ENCODE results near the gene OR8A1.

DNA sequence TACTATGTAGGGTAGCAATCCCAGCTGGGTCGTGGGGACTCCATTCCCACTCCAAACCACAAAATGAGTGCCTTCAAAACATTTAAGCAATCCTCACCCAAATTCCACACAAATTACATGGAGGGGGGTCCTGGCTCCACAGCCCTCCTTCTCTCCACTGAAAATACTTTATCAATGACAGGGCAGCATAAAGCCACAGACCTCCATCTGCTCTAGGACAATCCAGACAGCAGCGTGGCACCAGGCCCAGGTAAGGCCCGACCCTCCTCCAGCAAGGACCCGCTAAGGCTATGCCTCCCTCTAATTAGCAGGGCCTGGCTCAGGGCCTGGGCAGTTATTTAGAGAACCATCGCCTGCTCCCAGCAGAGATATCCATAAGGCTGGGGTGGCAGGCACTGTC, 41.3 kb downstream of the OR8A1 start, which contains the start of gene PANX3:
- TF ChIP-seq CTCF (IDR thresholded peaks at IDR 0.05; ENCODE audit: insufficient read depth, low read depth, low read length) = no peak
- TF ChIP-seq EZH2 (IDR thresholded peaks at IDR 0.05; ENCODE audit: insufficient read depth, low read length) = no peak

Data from astrocyte (in vitro differentiated cells and primary cell).